Fibroblast of pulmonary artery (primary cell): Measurements from ENCODE around the gene IRF2BPL.

ENCODE experiments used
- DNase-seq: peaks from one replicate; pipeline ENCODE4 v3.0.0-alpha.2; 2010; ENCODE audit warnings: low read depth
- H3K4me3 ChIP-seq: replicated peaks from 2 replicates; pipeline ENCODE4 v1.5.1; 2011; ENCODE audit warnings: low read depth, mild to moderate bottlenecking, control low read depth, low read length, moderate library complexity
- CTCF ChIP-seq: IDR thresholded peaks from 2 replicates; pipeline ENCODE4 v1.5.1; 2011; ENCODE audit warnings: mild to moderate bottlenecking, control low read depth, low read length, inconsistent platforms; ENCODE audit errors: missing control alignments

IRF2BPL gene

DNA sequence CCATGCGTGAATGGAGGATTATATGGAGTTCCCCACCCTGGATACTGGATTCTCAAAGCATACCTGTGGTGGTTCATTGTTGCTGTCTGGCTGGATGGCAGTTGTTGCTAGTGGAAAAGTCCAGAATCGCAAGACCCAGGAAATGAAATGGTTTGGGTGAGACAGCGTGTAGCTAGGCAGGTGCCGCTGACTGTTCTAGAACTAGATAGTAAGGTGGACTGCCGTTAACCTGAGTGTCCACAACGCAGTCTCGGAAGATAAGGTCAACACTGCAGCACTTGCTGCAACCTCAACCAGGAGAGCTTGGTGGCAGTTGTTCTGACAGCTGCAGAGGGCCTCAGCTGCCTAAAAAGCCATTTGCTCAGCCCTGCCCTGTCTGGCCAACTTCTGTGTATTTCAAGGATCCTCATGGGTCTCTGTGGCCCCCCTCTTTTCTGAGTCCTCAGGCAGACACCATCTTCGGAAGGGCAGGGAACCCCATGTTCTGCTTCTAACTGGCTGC is 15.5 kb upstream of the IRF2BPL start:
- TF ChIP-seq CTCF: no peak
- no peak for DNase-seq
- H3K4me3 ChIP-seq: no peak overlapping the region

DNA sequence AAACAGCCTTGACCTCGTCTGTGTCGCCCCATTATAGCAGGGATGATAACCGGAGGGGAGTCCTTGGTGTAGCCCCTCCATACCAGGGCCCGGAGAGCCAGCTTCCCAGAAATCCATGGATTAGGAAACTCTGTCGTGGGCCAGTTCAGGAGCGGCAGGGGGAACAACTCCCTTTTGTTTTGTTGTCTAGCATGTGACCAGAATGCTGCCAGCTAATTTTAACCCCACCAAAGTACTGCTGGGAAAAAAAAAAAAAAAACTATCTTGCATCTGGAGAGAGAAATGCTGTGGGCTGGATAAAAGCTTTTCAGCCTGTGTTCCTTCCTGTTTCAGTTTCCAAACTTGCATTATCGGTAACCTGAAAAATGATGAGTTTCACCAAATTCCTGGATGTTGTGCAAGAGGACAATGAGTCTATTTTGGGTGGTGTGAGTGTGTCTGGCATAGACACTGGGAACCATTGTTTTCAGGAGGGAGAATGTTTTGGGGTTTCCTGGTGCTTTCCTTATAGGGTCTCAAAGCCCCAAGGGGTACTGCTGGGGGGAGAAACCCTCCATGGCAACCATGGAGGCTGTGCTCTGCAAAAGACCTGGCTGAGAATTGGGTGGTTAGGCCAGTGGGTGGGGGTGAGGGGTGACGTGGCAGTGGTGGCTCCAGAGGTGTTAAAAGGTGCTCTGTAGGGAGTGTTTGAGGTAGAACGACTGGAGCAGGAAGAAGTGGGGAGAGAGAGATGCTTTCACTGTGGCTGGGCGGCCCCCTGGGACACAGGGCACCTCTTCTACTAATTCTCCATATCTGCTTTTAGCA is 14.9 kb upstream of the IRF2BPL start:
- peak; percentile 97 for DNase-seq
- no peak for TF ChIP-seq CTCF
- peak overlapping the region; percentile 4 for H3K4me3 ChIP-seq

DNA sequence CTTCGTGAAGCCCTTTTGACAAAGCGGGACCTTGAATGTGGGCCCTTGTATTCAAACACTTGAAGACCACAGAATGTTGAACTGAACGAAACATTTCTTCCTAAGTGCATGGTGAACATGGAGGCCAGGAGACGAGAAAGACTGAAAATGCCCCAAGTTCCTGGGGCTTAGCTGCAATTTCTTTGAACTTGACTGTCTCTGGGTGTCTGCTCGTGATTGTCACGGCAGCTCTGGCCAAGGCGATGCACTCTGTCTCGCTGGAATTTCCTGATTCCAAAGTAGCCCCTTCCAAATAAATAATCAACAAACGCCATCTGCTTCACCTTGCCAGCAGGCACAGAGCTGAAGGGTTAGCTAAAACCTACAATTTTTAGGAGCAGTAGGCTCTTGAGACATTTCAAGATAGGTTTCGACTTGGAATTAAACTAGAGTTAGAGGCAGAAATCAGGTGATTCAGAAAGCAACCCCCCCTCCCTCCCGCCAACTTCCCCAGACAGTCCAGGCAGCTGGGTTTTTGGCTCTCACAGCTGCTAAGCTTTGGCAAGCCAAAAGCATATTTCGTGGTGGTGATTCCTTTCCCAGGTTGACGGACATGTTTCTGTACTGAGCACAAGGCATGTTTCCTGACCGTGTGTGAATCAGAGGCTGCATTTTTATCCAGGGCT is 13.5 kb upstream of the IRF2BPL start:
- DNase-seq: peak; percentile 97
- no peak overlapping the region for H3K4me3 ChIP-seq
- no peak for TF ChIP-seq CTCF

GRCh38 chr14:77040741-77041653 is 12.5 kb upstream of the IRF2BPL start:
- peak; percentile 96 for DNase-seq
- peak overlapping the region; percentile 36 for H3K4me3 ChIP-seq
- no peak for TF ChIP-seq CTCF

DNA sequence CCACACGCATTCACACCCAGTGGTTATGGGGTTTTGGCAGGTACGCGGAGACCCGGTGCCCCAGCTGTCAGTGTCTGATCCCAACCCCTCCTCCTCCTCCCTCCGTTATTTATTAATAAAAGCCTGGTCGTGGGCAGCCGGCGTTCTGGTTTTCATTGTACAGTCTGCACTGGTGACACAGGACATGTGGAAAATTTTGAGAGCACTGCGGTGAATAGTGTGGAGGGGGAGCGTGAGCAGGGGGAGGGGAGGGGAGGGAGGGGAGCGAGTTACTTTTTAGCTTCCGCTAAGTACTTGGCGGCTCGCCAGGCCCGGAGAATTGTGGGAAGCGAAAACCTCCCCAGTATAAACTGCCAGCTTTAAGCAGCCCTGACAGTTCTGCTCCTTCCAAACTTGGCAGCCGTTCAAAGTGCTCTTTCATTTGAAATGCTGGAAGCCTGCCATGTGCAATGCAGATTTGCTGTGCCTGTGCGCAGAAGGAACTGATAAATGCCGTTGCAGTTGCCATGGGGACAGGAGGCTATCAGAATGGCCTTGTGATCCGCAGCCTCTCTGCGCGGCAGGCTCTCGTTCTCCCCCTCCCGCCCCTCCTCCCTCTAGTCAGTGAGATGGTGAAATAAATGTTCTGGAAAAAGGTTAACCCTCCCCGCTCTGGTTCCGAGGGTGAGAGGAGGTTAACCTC is 11.7 kb upstream of the IRF2BPL start:
- no peak for TF ChIP-seq CTCF
- H3K4me3 ChIP-seq: peak overlapping the region; percentile 36
- DNase-seq: peak; percentile 100
